ENCODE data around the gene GABRB1. TPM values are rescaled to one million over a fixed set of nuclear protein-coding genes. Genes with fewer than 3 reads are reported as not detected.

The GABRB1 gene
- polyA plus RNA-seq, 2 of the 4 experiments (the other 2 are of a cell fraction) = not detected

GRCh38 chr4:47010912-47011446 lies 20.4 kb upstream of the GABRB1 start:
- Histone ChIP-seq H3K4me1 (no peaks in the 10 kb centered on the region), H3K27ac (no peak overlapping the region), H3K9me3 (no peaks in the 10 kb centered on the region), H3K4me3 (no peak overlapping the region), H3K4me2 (no peak overlapping the region)
- FAIRE-seq (no peak), DNase-seq (ENCODE audit: low read depth in 1 of 2, low spot score in 1 of 2) (no peak), ATAC-seq (no peak)
- ChIA-PET POLR2A (no interaction called here), CTCF (no interaction called here)
- TF ChIP-seq NPAS2 (CRISPR knock-in tag; IDR thresholded peaks at IDR 0.05; ENCODE audit: borderline replicate concordance) = no peak
- TF ChIP-seq HOXA7 (CRISPR knock-in tag; IDR thresholded peaks at IDR 0.05) = no peak
- TF ChIP-seq HOXB13 (CRISPR knock-in tag; IDR thresholded peaks at IDR 0.05; ENCODE audit: low read depth) = no peak
- TF ChIP-seq ELK1 (IDR thresholded peaks at IDR 0.05; ENCODE audit: low read depth, low read length) = no peak
- no peak for TF ChIP-seq KDM1A (IDR thresholded peaks at IDR 0.05; ENCODE audit: low read depth)
- no peak for TF ChIP-seq TP53 (CRISPR knock-in tag; IDR thresholded peaks at IDR 0.05)
- TF ChIP-seq HDAC2 (IDR thresholded peaks at IDR 0.05) = no peak
- TF ChIP-seq, protein P1, sequence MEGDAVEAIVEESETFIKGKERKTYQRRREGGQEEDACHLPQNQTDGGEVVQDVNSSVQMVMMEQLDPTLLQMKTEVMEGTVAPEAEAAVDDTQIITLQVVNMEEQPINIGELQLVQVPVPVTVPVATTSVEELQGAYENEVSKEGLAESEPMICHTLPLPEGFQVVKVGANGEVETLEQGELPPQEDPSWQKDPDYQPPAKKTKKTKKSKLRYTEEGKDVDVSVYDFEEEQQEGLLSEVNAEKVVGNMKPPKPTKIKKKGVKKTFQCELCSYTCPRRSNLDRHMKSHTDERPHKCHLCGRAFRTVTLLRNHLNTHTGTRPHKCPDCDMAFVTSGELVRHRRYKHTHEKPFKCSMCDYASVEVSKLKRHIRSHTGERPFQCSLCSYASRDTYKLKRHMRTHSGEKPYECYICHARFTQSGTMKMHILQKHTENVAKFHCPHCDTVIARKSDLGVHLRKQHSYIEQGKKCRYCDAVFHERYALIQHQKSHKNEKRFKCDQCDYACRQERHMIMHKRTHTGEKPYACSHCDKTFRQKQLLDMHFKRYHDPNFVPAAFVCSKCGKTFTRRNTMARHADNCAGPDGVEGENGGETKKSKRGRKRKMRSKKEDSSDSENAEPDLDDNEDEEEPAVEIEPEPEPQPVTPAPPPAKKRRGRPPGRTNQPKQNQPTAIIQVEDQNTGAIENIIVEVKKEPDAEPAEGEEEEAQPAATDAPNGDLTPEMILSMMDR (IDR thresholded peaks at IDR 0.05) = no peak
- TF ChIP-seq ZFP36 (IDR thresholded peaks at IDR 0.05; ENCODE audit: borderline replicate concordance, partially characterized antibody) = no peak
- no peak for TF ChIP-seq RCOR1 (IDR thresholded peaks at IDR 0.05; ENCODE audit: low read depth, low read length)
- TF ChIP-seq MAFK (IDR thresholded peaks at IDR 0.05; ENCODE audit: partially characterized antibody) = no peak
- 5% methylated on average over 2 of the region's 2 CpGs for WGBS (ENCODE audit: missing lambda C conversion rate)

GRCh38 chr4:47012676-47013075 lies 18.7 kb upstream of the GABRB1 start:
- TF ChIP-seq NR3C1 (IDR thresholded peaks at IDR 0.05) (no peak), CBX8 (IDR thresholded peaks at IDR 0.05) (no peak), FOSB (CRISPR knock-in tag; IDR thresholded peaks at IDR 0.05) (no peak), NFE2L2 (conservative IDR thresholded peaks at IDR 0.05; ENCODE audit: low read length) (no peak), EHMT2 (IDR thresholded peaks at IDR 0.05; ENCODE audit: low read depth) (no peak), RFX5 (IDR thresholded peaks at IDR 0.05) (no peak), PHF8 (IDR thresholded peaks at IDR 0.05; ENCODE audit: borderline replicate concordance, low read depth) (no peak), MAX (IDR thresholded peaks at IDR 0.05) (no peak)
- TF ChIP-seq, protein P2, sequence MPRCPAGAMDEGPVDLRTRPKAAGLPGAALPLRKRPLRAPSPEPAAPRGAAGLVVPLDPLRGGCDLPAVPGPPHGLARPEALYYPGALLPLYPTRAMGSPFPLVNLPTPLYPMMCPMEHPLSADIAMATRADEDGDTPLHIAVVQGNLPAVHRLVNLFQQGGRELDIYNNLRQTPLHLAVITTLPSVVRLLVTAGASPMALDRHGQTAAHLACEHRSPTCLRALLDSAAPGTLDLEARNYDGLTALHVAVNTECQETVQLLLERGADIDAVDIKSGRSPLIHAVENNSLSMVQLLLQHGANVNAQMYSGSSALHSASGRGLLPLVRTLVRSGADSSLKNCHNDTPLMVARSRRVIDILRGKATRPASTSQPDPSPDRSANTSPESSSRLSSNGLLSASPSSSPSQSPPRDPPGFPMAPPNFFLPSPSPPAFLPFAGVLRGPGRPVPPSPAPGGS (IDR thresholded peaks at IDR 0.05) = no peak
- ChIA-PET CTCF (no interaction called here), POLR2A (no interaction called here)
- H3K9me3 ChIP-seq = no peaks in the 10 kb centered on the region
- H3K27ac ChIP-seq = no peak overlapping the region
- no peak overlapping the region for H3K4me2 ChIP-seq
- ATAC-seq (no peak), DNase-seq (ENCODE audit: low read depth in 1 of 2, low spot score in 1 of 2) (no peak), FAIRE-seq (no peak)
- no peaks in the 10 kb centered on the region for H3K4me1 ChIP-seq
- H3K4me3 ChIP-seq = no peak overlapping the region

GRCh38 chr4:47013373-47013772 lies 18.0 kb upstream of the GABRB1 start:
- DNase-seq (ENCODE audit: low read depth in 1 of 2, low spot score in 1 of 2) (no peak), FAIRE-seq (no peak), ATAC-seq (no peak)
- CTCF ChIA-PET = no interaction called here
- H3K27ac ChIP-seq = no peak overlapping the region
- no peak overlapping the region for H3K4me3 ChIP-seq
- H3K4me1 ChIP-seq = no peaks in the 10 kb centered on the region
- POLR2A ChIA-PET = no interaction called here
- no peak overlapping the region for H3K4me2 ChIP-seq
- 2% methylated on average over 3 of the region's 3 CpGs for WGBS (ENCODE audit: missing lambda C conversion rate)
- no peaks in the 10 kb centered on the region for H3K9me3 ChIP-seq
- TF ChIP-seq, protein P3, sequence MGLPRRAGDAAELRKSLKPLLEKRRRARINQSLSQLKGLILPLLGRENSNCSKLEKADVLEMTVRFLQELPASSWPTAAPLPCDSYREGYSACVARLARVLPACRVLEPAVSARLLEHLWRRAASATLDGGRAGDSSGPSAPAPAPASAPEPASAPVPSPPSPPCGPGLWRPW (IDR thresholded peaks at IDR 0.05) = no peak
- peak; percentile 35 for TF ChIP-seq MAFK (IDR thresholded peaks at IDR 0.05; ENCODE audit: partially characterized antibody)
